MCF 10A (cell line): ENCODE results near the gene ST6GALNAC5. TPM values are rescaled to one million over a fixed set of nuclear protein-coding genes. Genes with fewer than 3 reads are reported as not detected.

Experiments used
- BruUV-seq: library from RNA; stranded (reverse); fragments of 400-500 nt; replicated peaks from 2 replicates; lab custom pipeline; 2021; lab: Mats Ljungman, UMichigan
- CTCF ChIA-PET: fragments of 300-600 bp; sonication (Branson Sonifier 250); formaldehyde crosslinking; extraction: SDS; loops from one replicate; lab custom pipeline; 2021; ENCODE audit warnings: antibody characterized with exemption, inconsistent platforms; lab: Yijun Ruan, JAX
- POLR2A ChIA-PET: fragments of 300-600, 350-650 bp; sonication (Branson Sonifier 250); formaldehyde crosslinking; extraction: SDS; loops from one replicate; lab custom pipeline; 2020; ENCODE audit warnings: antibody characterized with exemption, inconsistent platforms; lab: Yijun Ruan, JAX
- DNase-seq: peaks from one replicate; pipeline ENCODE4 v3.0.0-alpha.2; 2018; ENCODE audit not compliant: unreplicated experiment
- H3K27ac Mint-ChIP-seq: one replicate; pipeline ENCODE4 v1.8.0; 2022; ENCODE audit warnings: mild to moderate bottlenecking, low read depth, mixed read lengths; ENCODE audit not compliant: unreplicated experiment
- H3K27me3 Mint-ChIP-seq: one replicate; pipeline ENCODE4 v1.8.0; 2022; ENCODE audit warnings: mixed read lengths; ENCODE audit not compliant: insufficient read depth, unreplicated experiment
- H3K36me3 Mint-ChIP-seq: one replicate; pipeline ENCODE4 v1.8.0; 2022; ENCODE audit warnings: mild to moderate bottlenecking, moderate library complexity, mixed read lengths; ENCODE audit not compliant: insufficient read depth, unreplicated experiment
- H3K4me1 Mint-ChIP-seq: one replicate; pipeline ENCODE4 v1.8.0; 2022; ENCODE audit warnings: mixed read lengths; ENCODE audit not compliant: insufficient read depth, unreplicated experiment
- H3K4me3 Mint-ChIP-seq: one replicate; pipeline ENCODE4 v1.8.0; 2022; ENCODE audit warnings: mild to moderate bottlenecking, moderate library complexity, mixed read lengths; ENCODE audit not compliant: unreplicated experiment
- H3K9me3 Mint-ChIP-seq: one replicate; pipeline ENCODE4 v1.8.0; 2022; ENCODE audit warnings: mixed read lengths; ENCODE audit not compliant: unreplicated experiment
- CTCF ChIP-seq: fragments of 200-600 bp; IDR thresholded peaks from one replicate; pipeline ENCODE4 v1.8.0; 2022; ENCODE audit warnings: antibody characterized with exemption, mild to moderate bottlenecking; ENCODE audit not compliant: unreplicated experiment
- intact Hi-C: fragments of 100-400 bp; cut with micrococcal nuclease; formaldehyde crosslinking; loops from 2 replicates; pipeline ENCODE4 v1.14.1; 2022
- total RNA-seq: library from RNA; stranded (reverse); gene quantifications from 2 replicates; pipeline ENCODE4 v1.2.3, GENCODE V29; 2022

Gene ST6GALNAC5
- total RNA-seq, 1 experiment from 2014 or later = 3.3 TPM

- no TSS peak for BruUV-seq
- DNase-seq = no peak
- no peak overlapping the region for H3K27ac Mint-ChIP-seq
- peaks cover 7% of the 10 kb centered on the region for H3K9me3 Mint-ChIP-seq
- POLR2A ChIA-PET = no interaction called here
- intact Hi-C loops = loop anchor here (1.0 kb wide), 1 partner anchor 257 kb away; no protein-coding TSS in a partner anchor
- no peaks in the 10 kb centered on the region for H3K4me1 Mint-ChIP-seq
- no peaks in the 10 kb centered on the region for H3K36me3 Mint-ChIP-seq
- no peak for TF ChIP-seq CTCF
- CTCF ChIA-PET = interaction anchor here (1.4 kb wide), 1 partner anchor 715 kb away, joined by 3 read pairs; no protein-coding TSS in a partner anchor
- H3K27me3 Mint-ChIP-seq = peaks cover 34% of the 10 kb centered on the region
- peak overlapping the region; percentile 64 for H3K4me3 Mint-ChIP-seq
These were observed 1.6 kb downstream of the ST6GALNAC5 start for GRCh38 chr1:76868916-76869315.

- ChIA-PET POLR2A (no interaction called here), CTCF (interaction anchor here (1.4 kb wide), 1 partner anchor 716 kb away, joined by 3 read pairs; no protein-coding TSS in a partner anchor)
- intact Hi-C loops = no loop called here
- peaks cover 7% of the 10 kb centered on the region for H3K9me3 Mint-ChIP-seq
- no peak for TF ChIP-seq CTCF
- no peaks in the 10 kb centered on the region for H3K4me1 Mint-ChIP-seq
- H3K27me3 Mint-ChIP-seq = peaks cover 34% of the 10 kb centered on the region
- DNase-seq = no peak
- no peak overlapping the region for H3K27ac Mint-ChIP-seq
- BruUV-seq = no TSS peak
- no peaks in the 10 kb centered on the region for H3K36me3 Mint-ChIP-seq
- no peak overlapping the region for H3K4me3 Mint-ChIP-seq
These were observed 2.8 kb downstream of the ST6GALNAC5 start for GRCh38 chr1:76870037-76870436.

- Mint-ChIP-seq H3K27ac (no peak overlapping the region), H3K4me1 (no peaks in the 10 kb centered on the region), H3K4me3 (no peak overlapping the region), H3K27me3 (peaks cover 34% of the 10 kb centered on the region), H3K9me3 (peaks cover 7% of the 10 kb centered on the region), H3K36me3 (no peaks in the 10 kb centered on the region)
- BruUV-seq = no TSS peak
- CTCF ChIA-PET = interaction anchor here (0.6 to 0.9 kb wide), 2 partner anchors 92 to 955 kb away, joined by 4 read pairs; no protein-coding TSS in a partner anchor
- DNase-seq = no peak
- TF ChIP-seq CTCF = no peak
- intact Hi-C loops = no loop called here
- POLR2A ChIA-PET = no interaction called here
These were observed 4.2 kb downstream of the ST6GALNAC5 start for GRCh38 chr1:76871355-76871974.

GRCh38 chr1:76872944-76873343 lies 5.7 kb downstream of the ST6GALNAC5 start:
- Mint-ChIP-seq H3K36me3 (no peaks in the 10 kb centered on the region), H3K4me3 (no peak overlapping the region), H3K27me3 (peaks cover 24% of the 10 kb centered on the region), H3K4me1 (no peaks in the 10 kb centered on the region), H3K9me3 (peaks cover 7% of the 10 kb centered on the region), H3K27ac (no peak overlapping the region)
- CTCF ChIA-PET = no interaction called here
- BruUV-seq = no TSS peak
- DNase-seq = no peak
- no peak for TF ChIP-seq CTCF
- POLR2A ChIA-PET = no interaction called here
- intact Hi-C loops = no loop called here
